Measurements from ENCODE around the gene CLEC16A. TPM values are rescaled to one million over a fixed set of nuclear protein-coding genes. Genes with fewer than 3 reads are reported as not detected.

Gene CLEC16A
- polyA plus RNA-seq, 1 experiment: 11.9 TPM

DNA sequence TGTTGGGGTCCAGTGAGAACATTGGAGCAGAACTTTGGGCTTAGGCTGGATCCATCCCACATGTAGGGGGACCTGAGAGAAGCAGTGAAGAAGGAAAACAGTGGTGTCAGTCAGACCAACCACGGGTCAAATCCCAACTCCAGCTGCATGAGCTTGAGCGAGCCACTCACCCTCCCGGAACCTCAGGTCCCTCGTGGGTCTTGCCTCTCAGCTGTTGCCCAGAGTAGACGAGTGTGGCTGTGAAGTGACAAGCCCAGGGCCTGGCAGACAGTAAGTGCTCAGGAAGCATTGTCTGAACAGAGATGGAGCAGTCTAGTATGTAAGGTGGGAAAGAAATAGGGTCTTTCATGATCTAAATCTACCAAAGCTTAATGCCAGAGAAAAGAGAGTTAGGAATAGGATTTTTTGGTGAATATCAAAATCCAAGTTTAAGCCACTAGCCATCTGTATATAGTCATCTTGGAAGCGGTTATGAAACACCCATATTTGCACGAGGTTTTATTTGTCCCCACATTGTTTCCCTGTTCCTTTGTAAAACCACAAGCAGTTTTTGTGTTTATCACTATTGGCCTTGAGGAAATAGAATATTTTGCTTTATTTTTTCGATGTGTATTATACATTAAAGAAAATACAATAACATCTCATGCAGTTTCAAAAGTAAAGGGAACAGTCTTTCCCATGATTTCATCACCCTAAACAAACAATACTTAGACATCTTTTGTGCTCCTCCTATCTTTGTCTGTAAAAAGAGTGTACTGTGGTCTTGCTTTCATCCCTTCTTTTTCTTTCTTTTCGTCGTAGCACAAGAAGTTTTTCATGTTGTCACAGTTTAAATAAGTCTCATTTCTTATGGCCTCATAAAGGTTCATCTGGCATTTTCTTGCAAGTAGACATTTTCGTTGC lies 112.0 kb downstream of the CLEC16A start:
- TF ChIP-seq, protein P1, sequence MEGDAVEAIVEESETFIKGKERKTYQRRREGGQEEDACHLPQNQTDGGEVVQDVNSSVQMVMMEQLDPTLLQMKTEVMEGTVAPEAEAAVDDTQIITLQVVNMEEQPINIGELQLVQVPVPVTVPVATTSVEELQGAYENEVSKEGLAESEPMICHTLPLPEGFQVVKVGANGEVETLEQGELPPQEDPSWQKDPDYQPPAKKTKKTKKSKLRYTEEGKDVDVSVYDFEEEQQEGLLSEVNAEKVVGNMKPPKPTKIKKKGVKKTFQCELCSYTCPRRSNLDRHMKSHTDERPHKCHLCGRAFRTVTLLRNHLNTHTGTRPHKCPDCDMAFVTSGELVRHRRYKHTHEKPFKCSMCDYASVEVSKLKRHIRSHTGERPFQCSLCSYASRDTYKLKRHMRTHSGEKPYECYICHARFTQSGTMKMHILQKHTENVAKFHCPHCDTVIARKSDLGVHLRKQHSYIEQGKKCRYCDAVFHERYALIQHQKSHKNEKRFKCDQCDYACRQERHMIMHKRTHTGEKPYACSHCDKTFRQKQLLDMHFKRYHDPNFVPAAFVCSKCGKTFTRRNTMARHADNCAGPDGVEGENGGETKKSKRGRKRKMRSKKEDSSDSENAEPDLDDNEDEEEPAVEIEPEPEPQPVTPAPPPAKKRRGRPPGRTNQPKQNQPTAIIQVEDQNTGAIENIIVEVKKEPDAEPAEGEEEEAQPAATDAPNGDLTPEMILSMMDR (IDR thresholded peaks at IDR 0.05; ENCODE audit: low read depth, low read length): no peak
- H3K27ac ChIP-seq (ENCODE audit: low read depth, low read length): no peak overlapping the region

DNA sequence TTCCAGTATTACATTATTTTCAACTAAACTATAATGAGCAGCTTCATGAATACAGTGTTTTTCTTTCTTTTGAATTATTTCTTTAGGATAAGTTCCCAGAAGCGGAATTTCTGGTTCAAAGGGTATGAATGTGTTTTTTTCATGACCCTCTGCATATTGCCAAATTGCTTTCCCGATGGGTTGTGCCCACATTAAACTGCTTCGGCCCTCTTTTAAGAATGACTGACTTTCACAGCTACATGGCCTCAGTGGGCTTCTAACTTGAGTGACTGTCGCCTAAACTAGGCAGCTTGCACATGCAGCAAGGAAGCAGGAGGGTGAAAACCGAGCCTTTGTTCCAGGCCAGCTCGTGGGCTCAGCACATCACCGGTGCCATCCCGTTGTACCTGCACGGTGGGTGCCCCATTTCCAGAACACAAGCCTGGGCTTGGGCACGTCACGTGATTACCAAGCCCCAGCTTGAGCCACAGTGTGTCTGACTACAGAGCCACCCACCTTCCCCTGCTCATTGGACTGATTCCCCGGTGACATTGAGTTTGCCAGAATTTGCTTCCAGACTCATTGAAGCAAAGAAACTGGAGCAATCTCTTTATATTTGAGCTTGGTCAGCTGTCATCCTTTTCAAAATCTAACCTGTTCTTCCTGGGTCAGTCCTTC lies 112.8 kb downstream of the CLEC16A start:
- Histone ChIP-seq H3K27ac (ENCODE audit: low read depth, low read length) (no peak overlapping the region), H3K9me3 (ENCODE audit: control insufficient read depth, insufficient read depth, low read length) (no peaks in the 10 kb centered on the region), H3K4me3 (ENCODE audit: low read depth, low read length) (no peak overlapping the region), H3K27me3 (ENCODE audit: control insufficient read depth, insufficient read depth, low read length) (no peaks in the 10 kb centered on the region)
- TF ChIP-seq, protein P1 (IDR thresholded peaks at IDR 0.05; ENCODE audit: low read depth, low read length): no peak
- POLR2A ChIA-PET: no interaction called here
- DNase-seq (ENCODE audit: low read depth, low spot score): no peak
- CTCF ChIA-PET: no interaction called here

More for the DNA sequence above, 112.0 kb downstream of the CLEC16A start:
- POLR2A ChIA-PET: interaction anchor here (1.1 kb wide), 1 partner anchor 195 kb away, joined by 3 read pairs; no protein-coding TSS in a partner anchor
- no peak for DNase-seq (ENCODE audit: low read depth, low spot score)
- Histone ChIP-seq H3K4me3 (ENCODE audit: low read depth, low read length) (no peak overlapping the region), H3K27me3 (ENCODE audit: control insufficient read depth, insufficient read depth, low read length) (no peaks in the 10 kb centered on the region), H3K9me3 (ENCODE audit: control insufficient read depth, insufficient read depth, low read length) (no peaks in the 10 kb centered on the region)
- CTCF ChIA-PET: no interaction called here

DNA sequence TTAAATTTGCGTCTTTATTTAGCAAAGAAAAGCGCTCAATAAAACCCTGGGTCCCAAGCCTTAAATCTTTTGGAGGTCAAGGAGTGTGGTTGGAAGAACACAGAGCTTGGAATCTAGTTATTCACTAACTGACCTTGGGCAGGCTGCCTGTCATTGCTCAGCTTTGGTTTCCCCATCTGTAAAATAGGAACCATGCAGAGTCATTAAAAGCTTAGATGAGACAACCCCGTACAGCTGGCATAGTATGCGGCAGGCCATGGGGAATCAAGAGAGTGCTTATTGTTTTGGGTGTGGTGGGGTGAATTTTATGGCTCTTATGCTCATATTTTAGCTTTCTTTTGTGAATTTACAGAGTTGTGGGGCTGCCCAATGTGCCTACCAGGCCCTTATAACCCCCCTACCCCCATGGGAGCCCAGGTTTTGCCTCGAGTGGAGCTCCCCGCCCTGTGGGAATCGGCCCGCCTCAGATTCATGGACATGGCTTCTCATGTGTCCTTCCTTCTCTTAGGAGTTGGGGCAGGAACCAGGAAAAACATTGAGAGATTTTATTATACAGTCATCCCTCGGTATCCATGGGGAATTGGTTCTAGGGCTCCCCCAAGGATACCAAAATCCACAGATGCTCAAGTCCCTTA lies 113.5 kb downstream of the CLEC16A start:
- Histone ChIP-seq H3K27ac (ENCODE audit: low read depth, low read length) (no peak overlapping the region), H3K27me3 (ENCODE audit: control insufficient read depth, insufficient read depth, low read length) (no peaks in the 10 kb centered on the region), H3K9me3 (ENCODE audit: control insufficient read depth, insufficient read depth, low read length) (no peaks in the 10 kb centered on the region), H3K4me3 (ENCODE audit: low read depth, low read length) (no peak overlapping the region)
- no peak for DNase-seq (ENCODE audit: low read depth, low spot score)
- CTCF ChIA-PET: no interaction called here
- POLR2A ChIA-PET: no interaction called here
- TF ChIP-seq, protein P1 (IDR thresholded peaks at IDR 0.05; ENCODE audit: low read depth, low read length): no peak

DNA sequence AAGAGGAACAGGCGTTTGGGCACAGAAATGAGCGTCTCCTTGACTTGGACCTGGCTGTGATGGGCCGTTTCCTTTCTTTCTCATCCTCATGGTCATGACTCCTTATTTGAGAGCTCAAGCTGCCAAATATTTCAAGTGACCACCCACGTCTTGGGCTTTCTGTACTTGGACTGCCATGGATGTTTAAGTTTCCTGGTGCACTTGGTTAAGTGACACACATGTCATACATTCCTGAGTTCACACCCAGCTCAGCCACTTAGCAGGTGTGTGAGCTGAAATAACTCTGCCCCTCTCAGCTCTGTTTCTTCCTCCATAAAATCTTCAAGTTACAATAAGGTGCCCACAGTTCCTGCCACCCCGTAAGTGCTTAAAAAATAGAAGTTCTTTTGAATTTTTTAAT lies 114.5 kb downstream of the CLEC16A start:
- no peak for DNase-seq (ENCODE audit: low read depth, low spot score)

More for the DNA sequence above, 114.5 kb downstream of the CLEC16A start:
- ChIA-PET POLR2A (no interaction called here), CTCF (interaction anchor here (1.2 kb wide), 1 partner anchor 12 kb away, joined by 3 read pairs; no protein-coding TSS in a partner anchor)
- TF ChIP-seq, protein P1 (IDR thresholded peaks at IDR 0.05; ENCODE audit: low read depth, low read length): no peak
- Histone ChIP-seq H3K9me3 (ENCODE audit: control insufficient read depth, insufficient read depth, low read length) (no peaks in the 10 kb centered on the region), H3K4me3 (ENCODE audit: low read depth, low read length) (no peak overlapping the region), H3K27ac (ENCODE audit: low read depth, low read length) (no peak overlapping the region), H3K27me3 (ENCODE audit: control insufficient read depth, insufficient read depth, low read length) (no peaks in the 10 kb centered on the region)
